Endodermal cell (in vitro differentiated cells): ENCODE data around the gene NIPAL3. TPM values are rescaled to one million over a fixed set of nuclear protein-coding genes. Genes with fewer than 3 reads are reported as not detected.
A peak's percentile ranks its signal among the peaks of the same experiment; 100 is the strongest.

Experiments
- DNase-seq: peaks from one replicate; pipeline ENCODE4 v3.0.0-alpha.2; 2017
- H3K27ac ChIP-seq: 2 replicates; pipeline ENCODE4 v1.5.1; 2013; ENCODE audit warnings: mild to moderate bottlenecking, low read depth, low read length, moderate library complexity
- H3K27me3 ChIP-seq: 2 replicates; pipeline ENCODE4 v1.6.1; 2013; ENCODE audit warnings: mild to moderate bottlenecking, low read length, moderate library complexity; ENCODE audit not compliant: insufficient read depth, control insufficient read depth, poor library complexity, severe bottlenecking
- H3K36me3 ChIP-seq: 2 replicates; pipeline ENCODE4 v1.7.0; 2013; ENCODE audit warnings: mild to moderate bottlenecking, low read length, moderate library complexity; ENCODE audit not compliant: control insufficient read depth, insufficient read depth
- H3K4me1 ChIP-seq: one replicate; pipeline ENCODE4 v1.7.0; 2013; ENCODE audit warnings: low read length; ENCODE audit not compliant: control insufficient read depth, insufficient read depth
- H3K4me3 ChIP-seq: 2 replicates; pipeline ENCODE4 v1.5.1; 2013; ENCODE audit warnings: mild to moderate bottlenecking, low read length, moderate library complexity
- H3K9ac ChIP-seq: 2 replicates; pipeline ENCODE4 v1.6.1; 2013; ENCODE audit warnings: mild to moderate bottlenecking, low read length, moderate library complexity; ENCODE audit not compliant: poor library complexity, severe bottlenecking; ENCODE audit errors: extremely low read depth
- H3K9me3 ChIP-seq: 2 replicates; pipeline ENCODE4 v1.6.1; 2013; ENCODE audit warnings: mild to moderate bottlenecking, low read length, moderate library complexity; ENCODE audit not compliant: control insufficient read depth
- H3K27ac Mint-ChIP-seq: 2 replicates; pipeline ENCODE4 v1.8.0; 2020; ENCODE audit warnings: mixed read lengths
- H3K27me3 Mint-ChIP-seq: 2 replicates; pipeline ENCODE4 v1.8.0; 2021; ENCODE audit warnings: mild to moderate bottlenecking, mixed read lengths; ENCODE audit not compliant: insufficient read depth
- H3K36me3 Mint-ChIP-seq: 2 replicates; pipeline ENCODE4 v1.8.0; 2020; ENCODE audit warnings: low read depth, mixed read lengths
- H3K4me1 Mint-ChIP-seq: 2 replicates; pipeline ENCODE4 v1.8.0; 2020; ENCODE audit warnings: mixed read lengths
- H3K4me3 Mint-ChIP-seq: 2 replicates; pipeline ENCODE4 v1.8.0; 2020; ENCODE audit warnings: mild to moderate bottlenecking, moderate library complexity, mixed read lengths
- H3K9me3 Mint-ChIP-seq: 2 replicates; pipeline ENCODE4 v1.8.0; 2020; ENCODE audit warnings: mild to moderate bottlenecking, mixed read lengths
- CTCF ChIP-seq: fragments of 200-600 bp; sonication (generic); conservative IDR thresholded peaks from 2 replicates; pipeline ENCODE4 v1.5.0; 2021; ENCODE audit warnings: antibody characterized with exemption, mild to moderate bottlenecking
- WGBS, 2 experiments: methylation state at CpG; one replicate each; pipeline versions ENCODE4 v1.1.5 to v1.1.7; 2013; ENCODE audit warnings: missing lambda C conversion rate in 2 of 2, mixed read lengths in 1 of 2; ENCODE audit not compliant: insufficient coverage in 1 of 2, insufficient read length in 1 of 2; 5-methylcytosine and 5-hydroxymethylcytosine counted together
- total RNA-seq, 2 donors: library from RNA; stranded (reverse); fragmentation: NEBNext Ultra II Directional in 1 of 2; extraction: Animal tissue kit (Norgen Biotek cat#: 25700) in 1 of 2; gene quantifications; 2 replicates in 1 of 2; 3 replicates in 1 of 2; pipeline ENCODE4 v1.2.1, GENCODE V29; 2021

NIPAL3 gene
- total RNA-seq, 2 donors from 2014 or later: 4.7 to 5.5 TPM

- no peak for TF ChIP-seq CTCF
- no peaks in the 10 kb centered on the region for H3K36me3 ChIP-seq
- H3K4me3 ChIP-seq: no peak overlapping the region
- H3K27me3 Mint-ChIP-seq: no peaks in the 10 kb centered on the region
- no peaks in the 10 kb centered on the region for H3K27me3 ChIP-seq
- no peaks in the 10 kb centered on the region for H3K9me3 ChIP-seq
- no peak overlapping the region for H3K4me3 Mint-ChIP-seq
- no peak overlapping the region for H3K27ac ChIP-seq
- no peaks in the 10 kb centered on the region for H3K36me3 Mint-ChIP-seq
- no peaks in the 10 kb centered on the region for H3K9me3 Mint-ChIP-seq
- no peak overlapping the region for H3K9ac ChIP-seq
- H3K4me1 Mint-ChIP-seq: no peaks in the 10 kb centered on the region
- no peaks in the 10 kb centered on the region for H3K4me1 ChIP-seq
- 91 to 93% methylated on average over 5 of the region's 5 CpGs for WGBS, 2 experiments
- no peak overlapping the region for H3K27ac Mint-ChIP-seq
- no peak for DNase-seq
Observed at GRCh38 chr1:24450857-24451397, 35.3 kb downstream of the NIPAL3 start.

GRCh38 chr1:24451746-24452145 lies 36.1 kb downstream of the NIPAL3 start:
- Mint-ChIP-seq H3K4me3 (no peak overlapping the region), H3K4me1 (no peaks in the 10 kb centered on the region), H3K9me3 (no peaks in the 10 kb centered on the region), H3K36me3 (no peaks in the 10 kb centered on the region), H3K27me3 (no peaks in the 10 kb centered on the region), H3K27ac (peak overlapping the region; percentile 20)
- no peak for DNase-seq
- no peak for TF ChIP-seq CTCF
- Histone ChIP-seq H3K9me3 (no peaks in the 10 kb centered on the region), H3K36me3 (no peaks in the 10 kb centered on the region), H3K9ac (no peak overlapping the region), H3K4me1 (no peaks in the 10 kb centered on the region), H3K27ac (no peak overlapping the region), H3K27me3 (no peaks in the 10 kb centered on the region), H3K4me3 (no peak overlapping the region)
- WGBS, 2 experiments: 94 to 95% methylated on average over 3 of the region's 3 CpGs

- WGBS, 2 experiments: 84 to 93% methylated on average over 6 to 8 of the region's 8 CpGs
- no peak for TF ChIP-seq CTCF
- H3K4me3 ChIP-seq: no peak overlapping the region
Observed at GRCh38 chr1:24452922-24453485, 37.4 kb downstream of the NIPAL3 start.

More at GRCh38 chr1:24452922-24453485, 37.4 kb downstream of the NIPAL3 start:
- H3K27ac ChIP-seq: no peak overlapping the region
- Mint-ChIP-seq H3K4me3 (no peak overlapping the region), H3K4me1 (no peaks in the 10 kb centered on the region), H3K27me3 (no peaks in the 10 kb centered on the region), H3K36me3 (peaks cover 2% of the 10 kb centered on the region), H3K27ac (no peak overlapping the region), H3K9me3 (no peaks in the 10 kb centered on the region)
- H3K27me3 ChIP-seq: no peaks in the 10 kb centered on the region
- H3K36me3 ChIP-seq: no peaks in the 10 kb centered on the region
- H3K9me3 ChIP-seq: no peaks in the 10 kb centered on the region
- no peak for DNase-seq
- H3K4me1 ChIP-seq: no peaks in the 10 kb centered on the region
- no peak overlapping the region for H3K9ac ChIP-seq
